DOHH2 (cell line): Measurements from ENCODE around the gene CRX.

ENCODE experiments used
- EZH2phosphoT487 ChIP-seq: fragments of 200-600 bp; sonication (generic); IDR thresholded peaks from 2 replicates; pipeline ENCODE4 v1.6.1; 2017; ENCODE audit warnings: borderline replicate concordance, mild to moderate bottlenecking, antibody characterized with exemption, low read length, moderate library complexity, mixed read lengths
- TF ChIP-seq, protein P1 (sequence below): fragments of 200-600 bp; sonication (generic); IDR thresholded peaks from one replicate; pipeline ENCODE4 v1.5.1; 2014; ENCODE audit warnings: antibody characterized with exemption, mild to moderate bottlenecking, low read depth, low read length; ENCODE audit not compliant: poor library complexity, severe bottlenecking

DNA sequence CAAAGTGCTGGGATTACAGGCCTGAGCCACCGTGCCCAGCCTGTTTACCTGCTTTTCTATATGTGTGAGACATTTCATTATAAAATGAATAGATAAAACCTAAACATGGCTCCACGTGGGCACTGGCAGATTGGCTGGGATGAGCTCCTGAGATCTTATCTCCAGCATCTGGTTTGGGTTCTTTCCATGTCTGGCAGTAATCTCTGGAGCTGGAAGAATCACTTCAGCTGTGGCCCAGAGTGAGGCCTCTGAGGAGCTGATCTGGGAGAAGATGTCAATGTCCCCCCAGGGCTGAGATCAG, 69.8 kb downstream of the CRX start:
- TF ChIP-seq, protein P1, sequence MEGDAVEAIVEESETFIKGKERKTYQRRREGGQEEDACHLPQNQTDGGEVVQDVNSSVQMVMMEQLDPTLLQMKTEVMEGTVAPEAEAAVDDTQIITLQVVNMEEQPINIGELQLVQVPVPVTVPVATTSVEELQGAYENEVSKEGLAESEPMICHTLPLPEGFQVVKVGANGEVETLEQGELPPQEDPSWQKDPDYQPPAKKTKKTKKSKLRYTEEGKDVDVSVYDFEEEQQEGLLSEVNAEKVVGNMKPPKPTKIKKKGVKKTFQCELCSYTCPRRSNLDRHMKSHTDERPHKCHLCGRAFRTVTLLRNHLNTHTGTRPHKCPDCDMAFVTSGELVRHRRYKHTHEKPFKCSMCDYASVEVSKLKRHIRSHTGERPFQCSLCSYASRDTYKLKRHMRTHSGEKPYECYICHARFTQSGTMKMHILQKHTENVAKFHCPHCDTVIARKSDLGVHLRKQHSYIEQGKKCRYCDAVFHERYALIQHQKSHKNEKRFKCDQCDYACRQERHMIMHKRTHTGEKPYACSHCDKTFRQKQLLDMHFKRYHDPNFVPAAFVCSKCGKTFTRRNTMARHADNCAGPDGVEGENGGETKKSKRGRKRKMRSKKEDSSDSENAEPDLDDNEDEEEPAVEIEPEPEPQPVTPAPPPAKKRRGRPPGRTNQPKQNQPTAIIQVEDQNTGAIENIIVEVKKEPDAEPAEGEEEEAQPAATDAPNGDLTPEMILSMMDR: no peak
- TF ChIP-seq EZH2phosphoT487: no peak
